IPS-15b (cell line): ENCODE results near the gene ZNHIT3.

Source experiments
- H3K27me3 ChIP-seq: one replicate; pipeline ENCODE4 v1.6.1; 2013; ENCODE audit warnings: low read length; ENCODE audit not compliant: control insufficient read depth, insufficient read depth
- H3K36me3 ChIP-seq: one replicate; pipeline ENCODE4 v1.6.1; 2013; ENCODE audit warnings: low read length; ENCODE audit not compliant: control insufficient read depth, insufficient read depth
- H3K4me1 ChIP-seq: one replicate; pipeline ENCODE4 v1.6.1; 2013; ENCODE audit warnings: mild to moderate bottlenecking, low read length; ENCODE audit not compliant: control insufficient read depth, insufficient read depth
- H3K4me3 ChIP-seq: one replicate; pipeline ENCODE4 v1.5.1; 2013; ENCODE audit warnings: low read depth, low read length
- H3K9ac ChIP-seq: one replicate; pipeline ENCODE4 v1.6.1; 2013; ENCODE audit warnings: low read depth, mild to moderate bottlenecking, low read length
- H3K9me3 ChIP-seq: one replicate; pipeline ENCODE4 v1.6.1; 2013; ENCODE audit warnings: mild to moderate bottlenecking, low read length; ENCODE audit not compliant: control insufficient read depth, insufficient read depth

Gene ZNHIT3

DNA sequence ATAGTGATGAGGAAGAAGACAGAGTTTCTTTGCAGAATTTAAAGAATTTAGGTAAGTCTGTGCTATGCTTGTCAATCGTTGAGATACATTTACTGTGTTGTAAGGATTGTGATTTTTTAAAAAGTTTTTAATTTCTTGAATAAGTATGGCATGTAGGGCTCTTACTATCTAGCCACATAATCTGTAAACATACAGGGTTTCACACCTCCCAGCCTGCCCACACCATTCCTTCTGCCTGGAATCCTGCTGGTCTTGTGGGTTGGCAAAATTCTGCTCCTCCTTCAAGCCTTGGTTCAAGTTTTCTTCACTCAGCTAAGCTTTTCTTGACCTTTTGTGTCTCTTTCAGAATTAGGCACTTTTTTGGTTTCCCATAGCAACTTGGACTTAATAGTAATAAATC, 7.5 kb downstream of the ZNHIT3 start:
- no peaks in the 10 kb centered on the region for H3K9me3 ChIP-seq

GRCh38 chr17:36494674-36495073, 8.2 kb downstream of the ZNHIT3 start:
- Histone ChIP-seq H3K9me3 (no peaks in the 10 kb centered on the region), H3K27me3 (no peaks in the 10 kb centered on the region), H3K9ac (no peak overlapping the region), H3K4me3 (no peak overlapping the region), H3K36me3 (peaks cover 38% of the 10 kb centered on the region), H3K4me1 (no peaks in the 10 kb centered on the region)

More for the DNA sequence above, 7.5 kb downstream of the ZNHIT3 start:
- no peak overlapping the region for H3K9ac ChIP-seq
- H3K4me3 ChIP-seq = no peak overlapping the region
- no peaks in the 10 kb centered on the region for H3K4me1 ChIP-seq
- H3K36me3 ChIP-seq = peaks cover 38% of the 10 kb centered on the region
- H3K27me3 ChIP-seq = no peaks in the 10 kb centered on the region

GRCh38 chr17:36495076-36495578, 8.6 kb downstream of the ZNHIT3 start:
- Histone ChIP-seq H3K9me3 (no peaks in the 10 kb centered on the region), H3K36me3 (peaks cover 39% of the 10 kb centered on the region), H3K27me3 (no peaks in the 10 kb centered on the region), H3K4me1 (no peaks in the 10 kb centered on the region), H3K9ac (no peak overlapping the region), H3K4me3 (no peak overlapping the region)

DNA sequence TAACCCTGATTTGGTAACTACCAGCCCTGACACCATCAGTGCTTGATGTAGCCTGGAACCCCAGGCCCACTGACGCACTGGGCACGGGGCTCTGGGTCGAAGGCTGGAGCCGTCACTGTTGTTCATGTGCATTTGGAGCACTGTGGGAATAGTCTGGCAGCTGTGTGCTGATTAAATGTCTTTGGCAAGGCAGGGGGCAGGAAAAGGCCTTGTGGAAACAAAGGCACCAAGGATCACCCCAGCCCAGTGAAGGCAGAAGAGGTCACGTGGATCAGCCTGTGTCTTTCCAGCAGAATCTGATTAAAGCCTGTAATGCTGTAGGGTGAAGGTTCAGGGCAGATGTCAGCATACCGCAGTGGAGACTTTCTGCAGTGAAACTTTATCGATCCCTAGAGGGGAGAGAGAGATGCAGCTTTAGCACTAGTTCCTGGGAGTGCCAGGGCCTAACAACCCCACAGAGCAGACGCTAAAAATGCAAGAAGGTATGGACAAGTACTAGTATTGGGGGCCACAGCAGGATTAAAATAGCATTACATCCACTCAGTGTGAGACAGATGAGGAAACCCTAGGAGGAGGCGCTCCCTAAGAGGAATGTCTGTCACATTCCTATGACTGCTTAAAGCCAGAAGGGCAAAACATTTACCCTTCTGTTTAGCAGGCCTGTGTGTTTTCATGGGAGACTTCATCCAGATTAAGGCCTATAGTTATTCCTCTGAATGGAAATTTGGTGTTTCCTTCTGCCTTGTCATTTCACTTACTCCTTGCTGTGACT, 9.7 kb downstream of the ZNHIT3 start:
- Histone ChIP-seq H3K27me3 (no peaks in the 10 kb centered on the region), H3K9ac (no peak overlapping the region), H3K36me3 (peaks cover 49% of the 10 kb centered on the region)

DNA sequence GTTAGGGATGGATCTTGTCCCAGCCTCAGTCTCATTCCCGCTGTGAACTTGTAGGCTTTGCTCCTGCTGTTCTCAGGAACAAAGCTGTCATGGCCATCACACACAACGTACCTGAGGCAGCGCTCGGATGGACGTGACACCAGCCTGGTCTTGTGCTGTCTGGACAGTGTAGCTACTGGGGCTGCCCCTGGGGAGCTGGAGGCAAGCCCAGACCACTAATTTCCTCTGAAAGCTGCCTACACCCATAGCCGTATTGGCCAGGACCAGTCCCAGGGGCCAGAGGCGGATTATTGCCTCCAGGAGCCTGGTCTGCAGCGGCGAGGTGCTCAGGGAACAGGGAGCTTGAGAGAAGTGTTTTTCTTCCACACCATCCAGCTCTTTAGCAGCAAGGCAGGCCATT, 11.7 kb downstream of the ZNHIT3 start:
- Histone ChIP-seq H3K9ac (no peak overlapping the region), H3K27me3 (no peaks in the 10 kb centered on the region), H3K9me3 (no peaks in the 10 kb centered on the region), H3K4me3 (no peak overlapping the region), H3K4me1 (no peaks in the 10 kb centered on the region), H3K36me3 (peaks cover 51% of the 10 kb centered on the region)

More for the DNA sequence above, 9.7 kb downstream of the ZNHIT3 start:
- Histone ChIP-seq H3K4me3 (no peak overlapping the region), H3K4me1 (no peaks in the 10 kb centered on the region), H3K9me3 (no peaks in the 10 kb centered on the region)

- Histone ChIP-seq H3K4me1 (no peaks in the 10 kb centered on the region), H3K27me3 (no peaks in the 10 kb centered on the region), H3K9me3 (no peaks in the 10 kb centered on the region), H3K9ac (no peak overlapping the region), H3K36me3 (peaks cover 54% of the 10 kb centered on the region), H3K4me3 (no peak overlapping the region)
Observed at GRCh38 chr17:36498560-36499300, 12.2 kb downstream of the ZNHIT3 start.

DNA sequence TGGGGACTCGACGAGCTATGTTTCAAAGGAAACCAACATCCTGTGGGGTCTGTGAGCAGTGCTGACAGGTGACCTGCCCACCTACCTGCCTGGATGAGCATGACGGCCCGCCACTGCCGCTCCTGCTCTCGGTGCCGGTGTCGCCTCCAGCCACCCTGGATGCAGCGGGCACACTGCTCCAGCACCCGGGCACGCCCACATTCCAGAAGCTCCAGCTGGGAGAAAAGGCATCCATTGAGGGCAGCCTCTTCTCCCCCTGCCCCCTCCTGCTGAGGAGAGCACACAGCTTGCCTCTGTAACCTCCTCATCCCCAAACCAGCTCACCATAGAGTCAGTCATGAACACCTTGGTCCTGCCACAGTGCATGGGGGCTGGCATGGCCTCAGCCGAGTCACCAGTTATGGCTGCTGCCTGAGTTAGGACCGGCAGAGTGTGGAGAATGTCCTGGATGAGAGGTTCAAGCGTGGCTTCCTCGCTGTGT, 14.3 kb downstream of the ZNHIT3 start:
- H3K9me3 ChIP-seq = no peaks in the 10 kb centered on the region
- no peaks in the 10 kb centered on the region for H3K4me1 ChIP-seq
- no peak overlapping the region for H3K4me3 ChIP-seq
- peaks cover 63% of the 10 kb centered on the region for H3K36me3 ChIP-seq
- H3K27me3 ChIP-seq = no peaks in the 10 kb centered on the region
- H3K9ac ChIP-seq = no peak overlapping the region

- peaks cover 63% of the 10 kb centered on the region for H3K36me3 ChIP-seq
Observed at GRCh38 chr17:36501351-36501750, 14.9 kb downstream of the ZNHIT3 start.

DNA sequence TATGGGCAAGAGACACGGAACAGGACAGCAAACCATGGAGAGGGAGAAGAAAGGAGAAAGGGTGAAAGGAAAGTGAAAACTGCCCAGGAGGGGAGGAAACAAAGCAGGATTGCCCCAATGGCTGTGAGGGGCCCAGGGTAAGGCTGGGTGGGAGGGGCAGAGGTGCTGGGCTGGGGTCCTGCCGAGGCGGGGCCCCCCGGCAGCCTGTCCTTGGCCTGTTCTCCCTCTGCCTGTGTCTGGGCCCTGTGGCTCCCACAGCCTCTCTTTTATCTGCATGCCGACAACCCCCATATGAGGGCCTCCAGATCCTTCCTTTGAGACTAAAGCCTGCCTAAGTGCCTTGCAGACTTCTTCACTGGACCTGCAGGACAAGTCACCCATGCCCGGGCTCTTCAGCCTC, 15.5 kb downstream of the ZNHIT3 start:
- Histone ChIP-seq H3K9ac (no peak overlapping the region), H3K9me3 (no peaks in the 10 kb centered on the region), H3K4me3 (no peak overlapping the region), H3K27me3 (no peaks in the 10 kb centered on the region), H3K4me1 (no peaks in the 10 kb centered on the region), H3K36me3 (peaks cover 65% of the 10 kb centered on the region)

More at GRCh38 chr17:36501351-36501750, 14.9 kb downstream of the ZNHIT3 start:
- H3K9ac ChIP-seq = no peak overlapping the region
- no peaks in the 10 kb centered on the region for H3K27me3 ChIP-seq
- H3K9me3 ChIP-seq = no peaks in the 10 kb centered on the region
- H3K4me1 ChIP-seq = no peaks in the 10 kb centered on the region
- H3K4me3 ChIP-seq = no peak overlapping the region

DNA sequence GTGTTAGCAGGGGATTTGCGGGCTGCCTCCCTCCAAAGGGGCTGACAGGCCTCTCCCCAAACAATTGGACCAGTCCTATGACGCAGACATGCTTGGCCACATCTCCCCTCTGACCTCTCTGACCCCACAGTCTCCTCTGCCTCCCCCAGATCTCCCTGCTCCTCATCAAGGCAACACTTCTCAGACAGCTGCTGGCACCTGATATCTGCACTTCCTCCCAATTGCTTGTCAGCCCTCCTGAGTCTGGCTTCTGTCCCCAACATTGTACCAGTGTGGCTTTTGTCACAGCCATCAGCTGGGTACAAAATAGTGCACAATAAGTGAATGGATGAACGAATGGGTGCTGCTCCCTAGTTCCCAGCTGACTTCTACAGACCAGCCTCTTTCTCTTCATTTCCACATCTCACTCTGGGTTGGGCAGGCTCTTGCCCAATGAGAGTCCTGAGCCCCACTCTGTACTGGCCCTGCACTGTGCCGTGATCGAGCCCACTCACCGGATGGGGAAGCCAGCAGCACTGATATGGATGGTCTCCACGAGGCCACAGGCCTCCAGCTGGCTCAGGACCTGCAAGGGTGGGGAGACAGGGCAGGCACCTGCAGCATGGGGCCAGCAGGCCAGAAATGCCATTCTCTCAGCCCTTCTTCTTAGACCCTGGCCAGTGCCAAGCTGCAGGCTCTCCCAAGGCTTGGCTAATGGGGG, 17.1 kb downstream of the ZNHIT3 start:
- Histone ChIP-seq H3K4me3 (no peak overlapping the region), H3K9me3 (no peaks in the 10 kb centered on the region), H3K36me3 (peaks cover 72% of the 10 kb centered on the region), H3K4me1 (no peaks in the 10 kb centered on the region), H3K27me3 (no peaks in the 10 kb centered on the region), H3K9ac (no peak overlapping the region)

- H3K4me3 ChIP-seq = no peak overlapping the region
- H3K4me1 ChIP-seq = no peaks in the 10 kb centered on the region
- H3K9ac ChIP-seq = no peak overlapping the region
- H3K9me3 ChIP-seq = no peaks in the 10 kb centered on the region
- H3K36me3 ChIP-seq = peaks cover 77% of the 10 kb centered on the region
- H3K27me3 ChIP-seq = no peaks in the 10 kb centered on the region
Observed at GRCh38 chr17:36504156-36504545, 17.7 kb downstream of the ZNHIT3 start.
